ENCODE measurements around the gene CCSER2.

Gene CCSER2

DNA sequence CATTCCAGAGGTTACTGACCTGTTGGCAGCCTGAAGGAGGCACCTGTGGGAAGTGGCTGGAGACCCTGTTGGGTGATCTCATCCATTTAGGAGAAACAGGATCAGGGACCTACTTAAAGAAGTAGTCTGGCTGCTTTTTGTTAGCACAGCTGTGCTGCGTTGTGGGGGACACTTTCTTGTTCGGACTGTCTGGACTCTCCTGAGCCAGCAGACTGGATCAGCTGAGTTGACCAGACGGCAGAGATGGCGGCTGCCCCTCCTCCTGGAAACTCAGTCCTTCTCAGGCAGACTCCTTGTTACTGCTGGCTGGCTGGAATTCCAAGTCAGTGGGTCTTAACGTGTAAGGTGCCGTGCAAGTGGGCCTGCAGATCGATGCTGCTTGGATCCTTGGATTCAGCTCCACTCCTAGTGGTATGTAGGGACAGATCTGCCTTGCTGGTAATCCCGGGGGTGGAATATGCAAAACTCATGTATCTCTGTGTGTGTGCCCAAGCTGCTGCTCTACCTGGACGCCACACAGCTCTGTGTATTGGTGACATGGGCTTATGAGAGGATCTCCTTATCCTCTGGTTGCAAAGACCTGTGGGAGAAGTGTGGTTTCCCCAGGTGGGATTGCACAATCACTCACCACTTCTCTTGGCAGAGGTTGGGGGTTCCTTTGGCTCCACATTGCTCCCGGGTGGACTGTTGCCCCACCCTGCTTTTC, 87.3 kb downstream of the CCSER2 start:
- H3K36me3 ChIP-seq (ENCODE audit: insufficient read depth, low read length), result no peaks in the 10 kb centered on the region
- no peak overlapping the region for H3K9ac ChIP-seq (ENCODE audit: insufficient read length)
- H3K4me3 ChIP-seq, result no peak overlapping the region
- H3K9me3 ChIP-seq (ENCODE audit: low read depth, low read length), result no peaks in the 10 kb centered on the region
- no peak overlapping the region for H3K27ac ChIP-seq
- no peak for DNase-seq (ENCODE audit: low read depth, low spot score)
- no peak for TF ChIP-seq POLR2AphosphoS5 (IDR thresholded peaks at IDR 0.05; ENCODE audit: borderline replicate concordance, low read depth, low read length)
- no peak for TF ChIP-seq FOXP2 (optimal IDR thresholded peaks at IDR 0.05; ENCODE audit: control extremely low read depth, extremely low read length, insufficient read depth)
- TF ChIP-seq EZH2 (IDR thresholded peaks at IDR 0.05), result no peak

DNA sequence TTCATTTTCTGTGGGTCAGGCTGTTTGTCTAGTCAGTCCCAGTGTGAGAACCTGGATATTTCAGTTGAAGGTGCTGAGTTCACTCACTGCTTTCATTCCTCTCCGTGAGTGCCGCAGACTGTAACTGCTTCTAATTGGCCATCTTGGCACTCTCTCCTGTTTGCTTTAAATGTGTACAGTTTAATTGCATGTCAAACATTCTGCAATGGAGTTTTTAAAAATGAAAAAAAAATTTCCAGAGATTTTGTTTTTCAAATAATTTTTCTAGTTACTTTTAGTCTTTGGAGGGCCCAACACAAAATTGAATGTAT, 87.8 kb downstream of the CCSER2 start:
- H3K36me3 ChIP-seq (ENCODE audit: insufficient read depth, low read length), result no peaks in the 10 kb centered on the region
- H3K4me3 ChIP-seq, result no peak overlapping the region
- H3K9me3 ChIP-seq (ENCODE audit: low read depth, low read length), result no peaks in the 10 kb centered on the region
- no peak overlapping the region for H3K27ac ChIP-seq
- no peak overlapping the region for H3K9ac ChIP-seq (ENCODE audit: insufficient read length)
- DNase-seq (ENCODE audit: low read depth, low spot score), result no peak
- TF ChIP-seq EZH2 (IDR thresholded peaks at IDR 0.05) (no peak), POLR2AphosphoS5 (IDR thresholded peaks at IDR 0.05; ENCODE audit: borderline replicate concordance, low read depth, low read length) (no peak), FOXP2 (optimal IDR thresholded peaks at IDR 0.05; ENCODE audit: control extremely low read depth, extremely low read length, insufficient read depth) (no peak)

GRCh38 chr10:84423719-84424118, 95.3 kb downstream of the CCSER2 start:
- H3K9me3 ChIP-seq (ENCODE audit: low read depth, low read length), result no peaks in the 10 kb centered on the region
- no peak overlapping the region for H3K27ac ChIP-seq
- H3K36me3 ChIP-seq (ENCODE audit: insufficient read depth, low read length), result no peaks in the 10 kb centered on the region
- H3K9ac ChIP-seq (ENCODE audit: insufficient read length), result no peak overlapping the region
- no peak for TF ChIP-seq EZH2 (IDR thresholded peaks at IDR 0.05)
- TF ChIP-seq POLR2AphosphoS5 (IDR thresholded peaks at IDR 0.05; ENCODE audit: borderline replicate concordance, low read depth, low read length), result no peak
- no peak for TF ChIP-seq FOXP2 (optimal IDR thresholded peaks at IDR 0.05; ENCODE audit: control extremely low read depth, extremely low read length, insufficient read depth)
- no peak for DNase-seq (ENCODE audit: low read depth, low spot score)
- H3K4me3 ChIP-seq, result no peak overlapping the region

DNA sequence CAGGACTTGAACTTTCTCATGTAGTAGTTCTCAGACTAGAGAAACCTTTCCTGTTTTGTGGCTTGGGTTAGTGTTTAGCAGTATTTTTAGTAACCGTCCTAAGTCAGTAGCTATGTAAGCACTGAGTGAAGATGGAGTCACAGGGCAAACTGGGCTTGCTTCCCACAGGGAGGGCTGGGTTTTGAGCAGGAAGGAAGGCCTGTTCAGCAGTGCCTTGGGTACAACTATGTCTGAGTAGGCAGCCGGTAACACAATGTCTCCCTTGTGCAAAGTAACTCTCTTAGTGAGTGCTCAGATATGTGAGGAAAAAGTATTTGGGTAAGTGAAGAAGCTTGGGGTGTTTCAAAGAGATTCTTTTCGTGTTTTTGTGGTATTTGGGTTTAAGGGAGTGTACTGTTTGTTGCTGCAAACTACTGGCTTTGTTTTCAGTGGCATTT, 96.4 kb downstream of the CCSER2 start:
- DNase-seq (ENCODE audit: low read depth, low spot score), result peak; percentile 14
- no peaks in the 10 kb centered on the region for H3K36me3 ChIP-seq (ENCODE audit: insufficient read depth, low read length)
- peak overlapping the region; percentile 71 for H3K9ac ChIP-seq (ENCODE audit: insufficient read length)
- H3K9me3 ChIP-seq (ENCODE audit: low read depth, low read length), result no peaks in the 10 kb centered on the region
- H3K4me3 ChIP-seq, result peak overlapping the region; percentile 61
- TF ChIP-seq EZH2 (IDR thresholded peaks at IDR 0.05) (no peak), POLR2AphosphoS5 (IDR thresholded peaks at IDR 0.05; ENCODE audit: borderline replicate concordance, low read depth, low read length) (no peak), FOXP2 (optimal IDR thresholded peaks at IDR 0.05; ENCODE audit: control extremely low read depth, extremely low read length, insufficient read depth) (no peak)
- peak overlapping the region; percentile 88 for H3K27ac ChIP-seq

- no peak for DNase-seq (ENCODE audit: low read depth, low spot score)
- no peak overlapping the region for H3K9ac ChIP-seq (ENCODE audit: insufficient read length)
- TF ChIP-seq POLR2AphosphoS5 (IDR thresholded peaks at IDR 0.05; ENCODE audit: borderline replicate concordance, low read depth, low read length), result no peak
- no peak for TF ChIP-seq FOXP2 (optimal IDR thresholded peaks at IDR 0.05; ENCODE audit: control extremely low read depth, extremely low read length, insufficient read depth)
- no peak for TF ChIP-seq EZH2 (IDR thresholded peaks at IDR 0.05)
- H3K4me3 ChIP-seq, result no peak overlapping the region
- H3K27ac ChIP-seq, result no peak overlapping the region
- no peaks in the 10 kb centered on the region for H3K36me3 ChIP-seq (ENCODE audit: insufficient read depth, low read length)
- H3K9me3 ChIP-seq (ENCODE audit: low read depth, low read length), result no peaks in the 10 kb centered on the region
Measured at GRCh38 chr10:84427903-84428650, 99.7 kb downstream of the CCSER2 start.

- no peaks in the 10 kb centered on the region for H3K9me3 ChIP-seq (ENCODE audit: low read depth, low read length)
- TF ChIP-seq FOXP2 (optimal IDR thresholded peaks at IDR 0.05; ENCODE audit: control extremely low read depth, extremely low read length, insufficient read depth), result no peak
- TF ChIP-seq EZH2 (IDR thresholded peaks at IDR 0.05), result no peak
- no peak for TF ChIP-seq POLR2AphosphoS5 (IDR thresholded peaks at IDR 0.05; ENCODE audit: borderline replicate concordance, low read depth, low read length)
- no peak for DNase-seq (ENCODE audit: low read depth, low spot score)
- no peaks in the 10 kb centered on the region for H3K36me3 ChIP-seq (ENCODE audit: insufficient read depth, low read length)
- H3K9ac ChIP-seq (ENCODE audit: insufficient read length), result no peak overlapping the region
- no peak overlapping the region for H3K4me3 ChIP-seq
- H3K27ac ChIP-seq, result no peak overlapping the region
Measured at GRCh38 chr10:84428711-84429110, 100.3 kb downstream of the CCSER2 start.

GRCh38 chr10:84429926-84430520, 101.6 kb downstream of the CCSER2 start:
- Histone ChIP-seq H3K9me3 (ENCODE audit: low read depth, low read length) (no peaks in the 10 kb centered on the region), H3K4me3 (no peak overlapping the region), H3K27ac (no peak overlapping the region), H3K9ac (ENCODE audit: insufficient read length) (no peak overlapping the region), H3K36me3 (ENCODE audit: insufficient read depth, low read length) (no peaks in the 10 kb centered on the region)
- DNase-seq (ENCODE audit: low read depth, low spot score), result no peak
- TF ChIP-seq FOXP2 (optimal IDR thresholded peaks at IDR 0.05; ENCODE audit: control extremely low read depth, extremely low read length, insufficient read depth) (no peak), EZH2 (IDR thresholded peaks at IDR 0.05) (no peak), POLR2AphosphoS5 (IDR thresholded peaks at IDR 0.05; ENCODE audit: borderline replicate concordance, low read depth, low read length) (no peak)

- H3K9ac ChIP-seq (ENCODE audit: insufficient read length), result no peak overlapping the region
- TF ChIP-seq FOXP2 (optimal IDR thresholded peaks at IDR 0.05; ENCODE audit: control extremely low read depth, extremely low read length, insufficient read depth), result no peak
- H3K36me3 ChIP-seq (ENCODE audit: insufficient read depth, low read length), result no peaks in the 10 kb centered on the region
- no peak for DNase-seq (ENCODE audit: low read depth, low spot score)
- H3K9me3 ChIP-seq (ENCODE audit: low read depth, low read length), result no peaks in the 10 kb centered on the region
- no peak overlapping the region for H3K27ac ChIP-seq
- H3K4me3 ChIP-seq, result no peak overlapping the region
Measured at GRCh38 chr10:84432891-84433290, 104.5 kb downstream of the CCSER2 start.

Data from SK-N-MC (cell line).